NAMALWA (cell line): Measurements from ENCODE around the gene FSCN2.

Source experiments
- DNase-seq: peaks from one replicate; pipeline ENCODE4 v3.0.0-alpha.2; 2015; ENCODE audit warnings: low spot score

The FSCN2 gene

GRCh38 chr17:81527591-81528383 lies at the start of gene FSCN2:
FSCN2 (plus strand) TSS chr17:81528377; CDS start chr17:81528532, 155 bp downstream.
- no peak for DNase-seq

GRCh38 chr17:81479175-81480071 lies 48.8 kb upstream of the FSCN2 start:
- DNase-seq: no peak

- no peak for DNase-seq
Observed at GRCh38 chr17:81480140-81481072, 47.8 kb upstream of the FSCN2 start.

GRCh38 chr17:81481073-81481799 lies 46.9 kb upstream of the FSCN2 start:
- DNase-seq: no peak

GRCh38 chr17:81481815-81482505 lies 46.2 kb upstream of the FSCN2 start:
- no peak for DNase-seq

- no peak for DNase-seq
Observed at GRCh38 chr17:81482673-81483072, 45.5 kb upstream of the FSCN2 start.

- peak; percentile 69 for DNase-seq
Observed at GRCh38 chr17:81483085-81483861, 44.9 kb upstream of the FSCN2 start.

GRCh38 chr17:81483862-81484194 lies 44.3 kb upstream of the FSCN2 start:
- no peak for DNase-seq

GRCh38 chr17:81484195-81484979 lies 43.8 kb upstream of the FSCN2 start:
- DNase-seq: peak; percentile 88

- no peak for DNase-seq
Observed at GRCh38 chr17:81486199-81486810, 41.9 kb upstream of the FSCN2 start.

GRCh38 chr17:81487089-81487486 lies 41.1 kb upstream of the FSCN2 start:
- DNase-seq: no peak

- peak; percentile 64 for DNase-seq
Observed at GRCh38 chr17:81487487-81488275, 40.5 kb upstream of the FSCN2 start.

- DNase-seq: no peak
Observed at GRCh38 chr17:81488276-81488860, 39.8 kb upstream of the FSCN2 start.

GRCh38 chr17:81489012-81489997 lies 38.9 kb upstream of the FSCN2 start:
- DNase-seq: no peak

GRCh38 chr17:81489998-81490992 lies 37.9 kb upstream of the FSCN2 start:
- no peak for DNase-seq
